Activated naive CD4-positive, alpha-beta T cell (primary cell): ENCODE measurements around the gene ITGA3.

Experiments used
- DNase-seq, 4 experiments: peaks; one replicate each; lab custom pipeline; 2025; lab: John Stamatoyannopoulos, UW

The ITGA3 gene

DNA sequence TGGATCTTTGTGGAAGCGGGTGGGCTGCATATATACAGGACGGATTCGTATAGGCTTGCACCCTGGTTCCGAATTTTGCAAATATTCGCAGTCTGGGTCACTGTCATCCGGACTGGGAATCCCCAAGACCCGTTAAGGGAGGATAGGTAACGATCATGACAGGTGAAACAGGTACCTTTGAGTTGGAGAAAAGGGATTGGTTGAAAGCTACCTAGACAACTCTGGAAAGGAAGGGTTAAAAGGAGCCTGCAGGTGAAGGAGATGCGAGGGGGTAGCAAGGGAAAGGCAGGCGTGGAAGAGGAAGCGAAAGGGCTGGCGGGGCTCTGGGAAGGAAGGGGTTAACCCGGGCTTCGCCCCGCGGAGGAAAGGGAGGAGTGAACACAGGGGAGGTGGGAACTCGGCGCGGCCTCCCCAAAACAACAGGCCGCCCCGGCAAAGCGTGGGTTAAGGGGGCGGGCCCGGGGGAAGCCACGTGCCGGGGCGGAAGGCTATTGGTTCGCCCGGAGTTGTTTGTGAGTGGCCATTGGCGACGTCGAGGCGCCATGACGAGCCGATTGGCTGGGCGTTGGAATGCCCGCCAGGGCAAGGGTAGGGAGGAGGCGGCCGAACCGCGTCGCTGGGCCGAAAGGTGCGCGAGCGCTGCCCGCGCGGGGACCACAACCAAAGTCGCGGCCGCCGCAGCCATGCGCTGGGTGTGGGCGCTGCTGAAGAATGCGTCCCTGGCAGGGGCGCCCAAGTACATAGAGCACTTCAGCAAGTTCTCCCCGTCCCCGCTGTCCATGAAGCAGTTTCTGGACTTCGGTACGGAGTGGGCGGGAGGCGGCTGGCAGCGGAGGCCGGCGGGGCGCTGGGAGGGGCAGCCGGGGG is 39.1 kb downstream of the ITGA3 start, which contains the start of gene PDK2:
PDK2 (plus strand) TSS at position 599 of the 867 bp plus-strand sequence; CDS start at position 684, 85 bp downstream.
- DNase-seq: peak; percentile 81 to 96 (median 90)

DNA sequence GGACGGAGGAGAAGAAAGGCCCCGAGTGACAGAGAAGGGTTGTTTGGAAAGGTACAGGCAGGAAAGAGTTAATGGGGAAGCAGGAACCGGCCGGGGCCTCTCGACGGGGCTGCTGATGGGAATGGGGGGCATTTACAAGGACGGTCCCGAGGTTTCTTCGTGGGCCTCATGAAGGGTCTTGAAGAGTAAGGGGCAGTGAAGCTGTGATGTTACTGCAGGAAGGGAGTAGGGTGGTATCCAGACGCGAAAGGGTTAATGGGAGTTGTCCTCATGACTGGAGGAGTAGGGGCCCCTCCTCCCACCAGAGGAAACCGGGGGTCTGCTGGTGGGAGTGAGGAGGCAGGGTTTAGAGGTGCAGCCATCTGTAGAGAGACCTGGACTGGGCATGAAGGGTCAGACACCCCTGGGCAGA is 39.7 kb downstream of the ITGA3 start:
- DNase-seq: no peak

DNA sequence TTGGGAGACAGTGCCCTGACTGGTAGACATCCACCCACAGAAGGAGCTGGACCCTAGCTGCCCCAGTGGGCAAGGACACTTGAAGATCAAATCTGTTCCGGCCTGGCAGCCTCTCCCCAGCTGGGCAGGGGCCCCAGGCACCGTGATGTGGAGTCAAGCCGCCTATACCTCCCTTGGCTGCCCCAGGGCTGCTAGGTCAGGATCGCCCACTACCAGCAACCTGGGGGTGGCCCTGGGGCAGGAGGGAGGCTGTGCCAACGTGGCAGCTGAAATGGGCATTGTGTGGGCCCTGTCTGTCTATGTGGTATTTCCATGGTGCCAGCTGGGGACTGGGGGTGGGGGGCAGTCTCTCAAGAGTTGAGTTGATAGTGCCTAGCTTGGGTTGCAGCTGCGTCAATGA is 40.2 kb downstream of the ITGA3 start:
- no peak for DNase-seq

DNA sequence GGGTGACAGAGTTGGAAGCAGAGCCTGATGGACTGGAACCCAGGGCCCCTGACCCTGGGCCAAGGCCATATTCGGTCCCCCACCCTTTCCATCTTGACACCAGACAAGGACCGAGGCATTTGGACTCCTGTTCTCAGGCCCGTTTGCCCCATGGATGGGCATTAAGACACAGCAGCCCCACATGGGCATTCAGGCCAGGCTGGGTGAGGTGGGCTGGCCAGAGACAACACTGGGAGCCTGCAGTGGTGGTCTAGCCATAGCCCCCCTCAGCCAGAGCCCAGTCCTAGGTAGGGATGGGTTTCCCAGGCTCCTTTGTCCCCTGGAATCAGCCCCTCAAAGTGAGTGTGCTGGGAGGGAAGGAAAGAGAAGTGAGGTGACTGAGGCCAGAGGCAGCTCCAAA is 40.8 kb downstream of the ITGA3 start:
- no peak for DNase-seq

DNA sequence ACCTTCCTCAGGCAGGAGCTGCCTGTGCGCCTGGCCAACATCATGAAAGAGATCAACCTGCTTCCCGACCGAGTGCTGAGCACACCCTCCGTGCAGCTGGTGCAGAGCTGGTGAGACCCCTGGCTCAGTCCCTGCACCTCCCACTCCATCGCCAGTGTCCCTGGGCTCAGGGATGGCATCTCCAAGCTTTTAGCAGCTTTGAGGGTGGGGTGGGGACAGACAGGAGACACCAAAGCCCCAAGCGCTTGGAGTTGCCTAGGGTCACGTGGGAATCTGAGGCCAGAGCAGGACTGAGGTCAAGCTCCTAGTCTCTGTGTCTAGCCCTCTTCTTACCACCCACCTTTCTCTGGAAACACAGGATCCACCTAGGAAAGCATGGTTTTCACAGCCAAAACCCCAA is 41.5 kb downstream of the ITGA3 start:
- no peak for DNase-seq

DNA sequence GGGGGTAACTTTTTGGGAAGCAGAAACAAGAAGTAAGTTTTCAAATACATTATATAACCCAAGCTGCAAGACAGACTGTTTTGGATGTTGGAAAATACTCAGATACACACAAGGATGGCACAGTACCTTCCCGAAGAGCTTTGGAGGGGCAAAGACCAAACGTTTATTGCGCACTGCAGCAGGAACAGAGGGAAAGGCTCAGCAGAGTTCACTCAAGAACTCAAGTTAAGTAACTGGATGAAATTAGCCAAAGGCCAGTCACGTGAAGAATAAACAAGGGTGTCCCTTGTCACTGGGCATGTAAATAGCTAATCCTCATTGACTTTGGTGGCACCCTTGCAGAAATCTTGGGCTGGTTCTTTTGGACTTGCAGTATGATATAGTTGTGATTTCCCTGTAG is 42.0 kb downstream of the ITGA3 start:
- no peak for DNase-seq

DNA sequence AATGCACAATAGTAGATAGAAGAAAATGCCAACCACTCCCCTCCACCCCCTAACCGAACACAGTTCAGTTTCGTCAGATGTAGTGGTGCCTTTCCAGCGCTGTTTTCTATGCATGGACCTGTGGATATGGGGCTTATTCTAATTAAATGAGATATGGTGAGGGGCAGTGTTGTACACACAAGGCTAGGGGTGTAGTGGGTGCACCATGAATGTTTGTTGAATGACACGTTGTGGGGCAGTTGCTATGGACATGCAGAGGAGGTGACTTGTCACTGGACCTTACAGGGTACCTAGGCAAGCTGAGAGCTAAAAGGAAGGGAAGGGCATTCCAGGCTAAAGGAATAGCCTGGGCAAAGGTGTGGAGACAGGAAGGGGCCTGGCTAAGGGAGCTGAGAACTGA is 42.7 kb downstream of the ITGA3 start:
- no peak for DNase-seq

DNA sequence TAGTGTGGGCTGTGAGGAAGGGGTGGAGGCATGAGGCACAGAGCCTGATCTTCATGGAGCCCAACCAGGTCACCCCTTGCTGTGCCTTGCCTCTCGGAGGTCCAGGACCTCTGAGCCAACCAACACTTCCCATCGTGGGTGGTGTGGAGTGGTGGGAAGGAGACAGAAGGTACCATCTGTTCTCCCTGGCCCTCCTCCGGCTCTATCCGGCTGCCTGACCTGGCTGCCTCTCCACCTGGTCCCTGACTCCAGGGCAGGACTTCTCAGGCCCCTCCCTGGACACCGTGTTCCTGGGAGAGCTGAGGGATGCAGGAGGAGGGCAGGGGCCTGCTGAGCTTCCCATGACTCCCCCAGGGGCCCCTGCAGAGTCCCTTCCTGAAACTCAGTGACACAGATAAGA is 43.1 kb downstream of the ITGA3 start:
- no peak for DNase-seq

DNA sequence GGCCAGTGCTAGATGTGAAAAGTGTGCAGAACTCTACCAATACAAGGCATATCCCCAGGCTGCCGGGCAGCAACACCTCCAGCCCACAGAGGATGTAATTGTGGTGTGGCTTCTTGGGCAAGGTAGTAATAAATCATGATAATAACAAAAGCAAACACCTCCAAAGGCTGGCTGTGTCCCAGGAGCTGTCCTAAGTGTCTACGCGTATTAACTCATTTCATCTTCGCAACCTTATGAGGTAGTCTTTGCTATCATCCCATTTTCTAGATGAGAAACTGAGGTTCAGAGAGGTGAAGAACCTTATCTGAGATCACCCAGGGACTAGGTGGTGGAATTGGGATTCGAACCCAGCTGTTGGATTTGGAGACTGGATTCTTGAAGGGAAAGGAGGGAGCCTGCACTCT is 44.6 kb downstream of the ITGA3 start:
- no peak for DNase-seq

DNA sequence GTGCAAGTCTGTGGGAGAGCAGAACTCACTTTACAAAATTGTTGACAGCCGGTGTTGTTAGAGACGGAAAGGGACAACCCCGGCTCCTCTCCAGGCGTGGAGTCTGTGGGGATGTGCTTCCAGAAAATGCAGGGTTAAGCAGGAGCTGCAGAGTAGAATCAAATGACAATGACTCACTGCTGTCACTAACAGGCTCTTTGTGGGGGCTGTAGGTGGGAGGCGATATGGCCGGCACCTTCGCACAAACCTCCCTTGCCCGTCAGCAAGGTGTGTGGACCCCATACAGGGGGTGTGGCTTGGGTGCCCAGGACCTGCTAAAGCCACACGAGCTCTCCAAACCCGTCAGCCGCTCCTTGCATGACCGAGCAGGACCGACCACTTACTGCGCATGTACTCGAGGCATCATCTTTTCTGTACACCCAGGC is 45.0 kb downstream of the ITGA3 start:
- no peak for DNase-seq

DNA sequence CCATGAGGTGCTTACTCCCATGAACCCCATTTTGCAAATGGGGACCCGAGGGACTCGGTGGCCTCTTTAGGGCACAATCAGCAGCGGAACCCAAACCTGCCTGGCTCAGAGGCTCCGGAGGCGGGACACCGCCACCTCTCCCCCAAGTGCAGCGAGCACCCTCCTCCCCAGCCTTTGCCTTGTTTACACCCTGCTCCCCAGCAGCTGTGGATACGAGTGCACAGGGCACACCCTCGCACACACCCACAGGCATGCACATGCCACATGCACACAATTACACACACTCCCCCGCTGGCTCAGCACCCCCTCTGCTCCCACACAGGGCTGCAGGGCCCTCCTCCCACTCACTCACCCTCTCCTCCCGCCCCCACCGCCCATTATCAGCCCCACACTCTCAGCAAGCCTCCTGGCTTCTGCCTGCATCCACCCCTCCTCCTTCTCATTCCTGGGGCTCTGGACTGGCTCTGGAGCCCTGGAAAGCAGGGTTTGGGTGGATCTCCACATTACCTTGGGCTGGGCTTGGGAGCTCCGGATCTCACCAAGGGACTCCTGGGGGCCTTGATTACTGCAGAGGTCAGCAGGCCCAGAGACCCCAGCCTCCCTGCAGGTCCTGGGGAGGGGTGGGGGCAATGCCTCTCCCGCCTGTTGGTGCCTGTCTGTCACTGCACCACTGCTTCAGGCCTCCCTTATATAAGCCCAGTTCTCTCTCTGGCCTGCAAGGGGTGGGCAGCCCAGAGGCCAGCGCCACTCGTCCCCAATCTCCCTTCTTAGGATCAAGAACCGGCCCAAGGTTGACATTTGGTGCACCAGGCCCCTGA is 45.6 kb downstream of the ITGA3 start:
- no peak for DNase-seq

DNA sequence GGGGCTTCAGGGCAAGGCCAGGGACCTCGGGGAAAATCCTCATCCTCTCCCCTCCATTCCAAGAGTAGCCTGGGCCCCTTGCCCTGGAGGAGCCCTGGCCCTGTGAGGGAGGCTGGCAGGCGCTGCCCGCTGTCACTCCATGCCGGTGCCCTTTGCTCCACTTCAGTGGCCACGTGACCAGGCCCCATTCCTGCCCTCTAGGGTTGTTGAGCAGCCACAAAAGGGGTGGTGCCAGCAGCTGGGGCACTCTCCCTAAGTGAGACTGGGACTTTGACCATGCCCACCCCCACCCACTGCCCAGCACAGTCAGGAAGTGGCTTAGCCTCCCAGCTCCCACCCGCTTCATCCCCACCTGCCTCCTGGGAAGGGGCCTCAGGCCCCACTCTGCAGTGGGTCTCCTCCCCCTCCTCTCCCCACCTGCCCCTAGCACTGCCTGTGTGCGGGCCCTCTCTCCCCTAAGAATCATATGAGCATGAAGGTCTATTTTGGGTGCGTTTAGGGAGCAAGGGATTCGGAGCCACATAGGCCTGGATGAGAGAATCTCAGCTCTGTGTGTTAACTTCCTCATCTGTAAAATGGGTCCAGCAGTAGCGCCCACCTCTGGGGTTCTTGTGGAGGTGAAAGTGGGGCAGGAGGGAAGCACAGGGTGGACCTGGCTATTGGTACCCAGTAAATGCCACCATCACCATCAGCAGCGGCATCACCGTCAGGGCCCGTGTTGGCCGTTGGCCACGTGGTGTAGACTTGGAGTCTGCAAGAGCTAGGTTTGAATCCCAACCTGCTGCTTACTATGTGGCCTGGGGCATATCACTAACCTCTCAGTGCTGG is 46.5 kb downstream of the ITGA3 start:
- no peak for DNase-seq

DNA sequence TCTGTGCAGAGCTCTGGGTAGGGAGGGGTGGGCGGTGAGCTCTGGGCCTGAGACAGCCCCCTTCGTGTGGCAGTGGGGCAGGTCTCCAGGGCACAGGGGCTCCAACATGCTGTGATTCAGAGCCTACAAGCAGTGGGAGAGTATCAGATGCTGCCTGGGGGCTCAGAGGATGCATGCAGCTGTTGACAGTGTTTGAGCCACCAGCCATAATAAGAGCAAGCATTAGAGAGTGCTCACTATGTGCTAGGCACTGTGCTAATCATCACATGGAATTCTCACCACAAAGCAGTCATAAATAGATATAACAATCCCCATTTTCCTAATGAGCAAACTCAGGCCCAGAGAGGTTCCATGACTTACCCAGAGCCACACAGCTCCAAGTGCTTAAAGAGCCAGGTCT is 47.3 kb downstream of the ITGA3 start:
- DNase-seq: no peak

DNA sequence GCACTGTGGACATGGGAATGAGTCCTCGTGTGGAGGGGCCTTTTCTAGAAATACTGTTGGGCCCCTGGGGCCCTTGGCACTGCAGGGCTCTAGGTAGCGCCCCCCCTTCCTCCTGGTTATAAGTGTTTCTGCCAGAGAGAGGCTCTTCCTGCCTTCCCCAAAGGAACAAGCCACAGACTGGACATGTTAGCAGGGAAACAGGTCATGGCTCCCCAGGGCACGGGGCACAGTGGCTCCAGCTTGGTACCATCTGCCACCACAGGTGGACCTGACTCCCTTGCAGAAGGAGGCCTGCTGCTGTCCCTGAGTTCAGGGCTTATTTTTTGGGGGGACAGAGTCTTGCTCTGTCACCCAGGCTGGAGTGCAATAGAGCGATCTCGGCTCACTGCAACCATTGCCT is 48.0 kb downstream of the ITGA3 start:
- no peak for DNase-seq

DNA sequence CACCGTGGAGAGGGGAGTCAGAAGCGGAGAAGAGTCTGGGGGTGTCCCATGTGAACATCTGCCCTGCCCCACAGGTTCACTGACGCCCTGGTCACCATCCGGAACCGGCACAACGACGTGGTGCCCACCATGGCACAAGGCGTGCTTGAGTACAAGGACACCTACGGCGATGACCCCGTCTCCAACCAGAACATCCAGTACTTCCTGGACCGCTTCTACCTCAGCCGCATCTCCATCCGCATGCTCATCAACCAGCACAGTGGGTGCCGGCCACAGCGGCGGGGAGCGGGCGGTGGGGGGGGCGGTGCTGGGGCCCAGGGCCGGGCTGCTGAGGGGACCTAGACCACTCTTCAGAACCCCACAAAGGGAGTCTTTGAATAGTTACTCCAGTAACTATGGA is 49.9 kb downstream of the ITGA3 start:
- DNase-seq: no peak

DNA sequence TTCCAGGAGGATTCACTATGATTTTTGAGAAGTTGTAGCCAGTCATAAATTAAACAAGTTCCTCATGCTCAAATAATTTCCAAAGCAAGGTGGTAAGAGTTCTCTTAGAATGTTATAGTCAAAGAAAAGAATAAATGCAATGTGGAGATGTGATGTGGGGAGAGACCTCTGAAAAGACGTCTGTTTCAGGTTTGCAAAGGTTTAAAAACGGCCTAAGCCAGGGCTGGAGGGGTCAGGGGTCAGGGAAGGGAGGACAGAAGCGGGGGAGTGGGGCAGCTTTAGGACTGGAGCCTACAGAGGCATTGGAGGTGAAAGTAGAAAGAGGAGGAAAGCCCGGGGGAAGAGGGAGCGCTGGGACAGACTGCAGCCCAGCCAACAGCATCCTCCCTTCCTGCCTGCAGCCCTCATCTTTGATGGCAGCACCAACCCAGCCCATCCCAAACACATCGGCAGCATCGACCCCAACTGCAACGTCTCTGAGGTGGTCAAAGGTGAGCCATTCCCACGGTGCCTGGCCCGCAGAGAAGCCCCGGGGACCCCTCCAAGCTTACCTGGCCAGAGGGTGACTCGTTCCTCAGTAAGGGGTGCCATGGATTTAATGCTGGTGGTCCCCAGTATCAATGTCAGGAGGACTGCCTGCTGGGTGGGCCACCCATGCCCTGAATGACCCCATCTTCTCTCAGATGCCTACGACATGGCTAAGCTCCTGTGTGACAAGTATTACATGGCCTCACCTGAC is 50.7 kb downstream of the ITGA3 start:
- no peak for DNase-seq

DNA sequence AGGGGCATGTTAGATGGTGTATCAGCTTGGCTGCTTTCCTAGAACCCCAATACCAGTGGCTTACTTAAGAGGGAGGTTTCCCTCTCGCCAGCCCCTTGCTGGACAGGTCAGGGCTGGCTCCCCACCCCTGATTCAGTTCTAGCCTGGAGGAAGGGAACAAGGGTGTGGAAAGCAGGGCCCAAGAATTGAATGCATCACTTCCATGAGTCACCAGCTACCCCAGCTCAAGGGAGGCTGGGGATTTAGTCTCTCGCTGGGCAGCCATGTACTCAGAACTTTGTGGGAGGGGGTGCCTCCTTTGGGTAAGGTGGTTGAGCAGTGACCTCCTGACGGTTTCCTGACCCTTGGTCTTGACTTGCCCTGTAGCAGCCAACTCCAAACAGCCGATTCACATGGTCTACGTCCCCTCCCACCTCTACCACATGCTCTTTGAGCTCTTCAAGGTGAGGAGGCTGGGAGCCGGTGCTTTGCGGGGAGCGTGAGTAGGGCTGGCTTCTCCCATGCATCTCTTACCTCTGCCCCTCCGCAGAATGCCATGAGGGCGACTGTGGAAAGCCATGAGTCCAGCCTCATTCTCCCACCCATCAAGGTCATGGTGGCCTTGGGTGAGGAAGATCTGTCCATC is 52.0 kb downstream of the ITGA3 start:
- no peak for DNase-seq

DNA sequence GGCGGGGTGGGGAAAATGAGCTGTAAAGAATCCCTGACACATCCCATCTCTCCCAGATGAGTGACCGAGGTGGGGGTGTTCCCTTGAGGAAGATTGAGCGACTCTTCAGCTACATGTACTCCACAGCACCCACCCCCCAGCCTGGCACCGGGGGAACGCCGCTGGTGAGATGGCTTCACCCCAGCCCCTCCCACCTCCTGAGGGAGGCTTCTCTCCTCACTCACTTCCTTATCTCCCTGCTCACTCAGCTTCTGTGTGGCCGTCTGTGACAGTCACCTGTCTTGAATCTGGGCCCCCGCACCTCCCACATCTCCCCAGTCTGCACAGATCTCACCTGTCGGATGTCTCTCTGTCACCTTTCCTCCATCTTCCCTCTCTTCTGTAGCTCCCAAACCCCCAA is 52.6 kb downstream of the ITGA3 start:
- no peak for DNase-seq

DNA sequence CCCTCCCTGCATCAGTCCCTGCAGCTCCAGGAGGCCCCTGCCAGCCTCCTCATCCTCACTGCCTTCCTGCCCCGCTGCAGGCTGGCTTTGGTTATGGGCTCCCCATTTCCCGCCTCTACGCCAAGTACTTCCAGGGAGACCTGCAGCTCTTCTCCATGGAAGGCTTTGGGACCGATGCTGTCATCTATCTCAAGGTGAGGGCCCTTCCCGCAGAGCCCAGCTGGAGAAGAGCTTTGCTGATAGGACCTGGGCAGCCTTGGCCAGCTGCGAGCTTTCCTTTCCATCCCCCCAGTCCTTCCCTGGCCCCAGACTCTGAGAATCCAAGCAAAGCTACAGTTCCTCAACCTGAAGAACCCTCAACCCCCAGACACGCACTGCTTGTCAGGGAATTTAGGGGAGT is 53.3 kb downstream of the ITGA3 start:
- DNase-seq: no peak

DNA sequence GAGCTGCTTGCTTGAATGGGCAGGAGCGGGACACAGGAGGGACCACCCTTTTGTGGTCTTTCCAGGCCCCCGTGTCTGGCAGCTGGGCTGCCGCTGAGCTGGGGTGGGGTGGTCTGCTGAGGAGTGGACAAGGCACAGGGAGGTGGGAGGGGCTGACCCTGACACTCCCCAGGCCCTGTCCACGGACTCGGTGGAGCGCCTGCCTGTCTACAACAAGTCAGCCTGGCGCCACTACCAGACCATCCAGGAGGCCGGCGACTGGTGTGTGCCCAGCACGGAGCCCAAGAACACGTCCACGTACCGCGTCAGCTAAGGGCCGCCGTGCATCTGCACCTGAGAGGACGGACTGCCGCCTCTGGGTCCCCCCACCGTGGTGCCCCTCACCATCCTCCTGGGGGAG is 53.9 kb downstream of the ITGA3 start:
- no peak for DNase-seq
